Activated naive CD8-positive, alpha-beta T cell treated with anti-CD3 and anti-CD28 coated beads for 36 hours (primary cell): ENCODE data around the gene BOLL. TPM values are rescaled to one million over a fixed set of nuclear protein-coding genes. Genes with fewer than 3 reads are reported as not detected.
"Not testable (repeated sequence)": the region's sequence is repeated elsewhere in the genome, so short reads cannot be mapped to it uniquely, and the experiment has no call there.

ENCODE experiments used
- DNase-seq: peaks from one replicate; pipeline ENCODE4 v3.0.0; 2021
- H3K27ac Mint-ChIP-seq: one replicate; pipeline ENCODE4 v1.8.0; 2022; ENCODE audit warnings: mild to moderate bottlenecking, moderate library complexity, mixed read lengths
- H3K27me3 Mint-ChIP-seq: one replicate; pipeline ENCODE4 v1.8.0; 2022; ENCODE audit warnings: mild to moderate bottlenecking, mixed read lengths
- H3K36me3 Mint-ChIP-seq: one replicate; pipeline ENCODE4 v1.8.0; 2021; ENCODE audit warnings: mild to moderate bottlenecking, mixed read lengths
- H3K4me1 Mint-ChIP-seq: one replicate; pipeline ENCODE4 v1.8.0; 2021; ENCODE audit warnings: mixed read lengths
- H3K4me3 Mint-ChIP-seq: one replicate; pipeline ENCODE4 v1.8.0; 2022; ENCODE audit warnings: mild to moderate bottlenecking, moderate library complexity, mixed read lengths
- H3K9me3 Mint-ChIP-seq: one replicate; pipeline ENCODE4 v1.8.0; 2022; ENCODE audit warnings: mixed read lengths
- total RNA-seq, 2 experiments: library from RNA; stranded (reverse); gene quantifications; one replicate each; pipeline ENCODE4 v1.2.3, GENCODE V29; 2021

The BOLL gene
- total RNA-seq, 2 experiments from 2014 or later: not detected

DNA sequence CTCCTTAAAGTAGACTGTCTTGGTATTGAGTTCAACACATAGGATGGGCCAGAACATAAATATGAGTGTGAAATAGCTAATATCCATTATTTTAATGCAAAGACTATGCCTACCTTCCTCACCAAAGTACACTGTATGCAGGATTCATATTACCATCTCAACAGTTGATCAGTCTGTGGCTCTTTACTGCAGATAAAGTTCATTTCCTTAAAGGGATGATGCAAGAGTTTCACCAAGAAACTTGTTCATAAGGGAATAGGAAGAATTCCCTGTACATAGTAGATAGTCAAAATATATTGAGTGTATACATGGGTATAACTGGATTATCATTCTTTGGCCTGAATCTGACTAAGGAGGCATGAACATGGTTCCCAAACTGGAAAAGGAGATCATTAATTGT lies 44.9 kb downstream of the BOLL start:
- Mint-ChIP-seq H3K36me3 (no peaks in the 10 kb centered on the region), H3K27ac (no peak overlapping the region), H3K4me3 (no peak overlapping the region), H3K4me1 (no peaks in the 10 kb centered on the region), H3K27me3 (peaks cover 11% of the 10 kb centered on the region), H3K9me3 (peaks cover 1% of the 10 kb centered on the region)
- no peak for DNase-seq

GRCh38 chr2:197728555-197729544 lies 56.3 kb downstream of the BOLL start:
- not testable (repeated sequence) for DNase-seq, H3K27me3 Mint-ChIP-seq, H3K36me3 Mint-ChIP-seq, H3K9me3 Mint-ChIP-seq, H3K27ac Mint-ChIP-seq, H3K4me3 Mint-ChIP-seq, H3K4me1 Mint-ChIP-seq

GRCh38 chr2:197727011-197727410 lies 58.1 kb downstream of the BOLL start:
- Mint-ChIP-seq H3K9me3 (peaks cover 2% of the 10 kb centered on the region), H3K4me3 (no peak overlapping the region), H3K27ac (no peak overlapping the region), H3K27me3 (peaks cover 4% of the 10 kb centered on the region), H3K4me1 (no peaks in the 10 kb centered on the region), H3K36me3 (peaks cover 4% of the 10 kb centered on the region)
- DNase-seq: no peak

- Mint-ChIP-seq H3K4me3 (no peak overlapping the region), H3K4me1 (peaks cover 10% of the 10 kb centered on the region), H3K9me3 (no peaks in the 10 kb centered on the region), H3K36me3 (peaks cover 8% of the 10 kb centered on the region), H3K27me3 (no peaks in the 10 kb centered on the region), H3K27ac (no peak overlapping the region)
- no peak for DNase-seq
These were observed 67.3 kb downstream of the BOLL start for GRCh38 chr2:197717863-197718262.

DNA sequence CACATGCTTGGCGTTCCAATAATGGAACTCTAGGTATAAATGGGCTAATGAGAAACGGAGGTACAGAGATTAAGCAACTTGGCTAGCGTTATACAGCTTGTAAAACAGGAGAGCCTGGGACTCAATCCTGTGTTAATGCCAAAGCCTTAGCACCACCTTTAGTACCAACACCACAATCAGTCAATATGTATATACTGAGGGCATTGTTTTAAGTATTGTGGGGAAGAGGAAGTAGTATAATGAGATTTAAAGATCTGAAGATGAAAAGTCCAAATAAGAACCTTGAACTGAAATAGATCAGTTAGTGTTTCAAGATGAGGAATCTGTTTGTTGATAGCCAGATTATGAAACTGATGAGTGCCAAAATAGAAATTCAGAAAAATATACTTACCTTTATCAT lies 71.8 kb downstream of the BOLL start:
- no peak overlapping the region for H3K27ac Mint-ChIP-seq

DNA sequence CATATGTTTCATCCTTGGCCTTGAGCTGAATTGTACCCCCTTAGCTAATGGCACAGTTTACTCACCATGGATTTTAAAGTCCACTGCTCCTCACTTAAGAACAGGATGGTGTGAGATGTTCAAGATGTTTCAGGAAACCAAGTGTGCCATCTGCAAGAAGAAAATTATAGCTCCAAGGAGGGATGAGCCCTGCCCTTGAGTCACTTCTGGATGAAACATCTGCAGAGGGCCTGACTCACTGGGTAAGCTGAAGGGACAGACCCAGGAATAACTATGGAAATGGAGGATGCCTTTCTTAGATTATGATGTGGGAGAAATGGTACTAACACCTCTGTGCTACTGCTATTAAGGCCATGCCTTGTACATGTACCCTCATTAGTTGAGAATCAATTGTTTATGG lies 73.5 kb downstream of the BOLL start:
- Mint-ChIP-seq H3K9me3 (no peaks in the 10 kb centered on the region), H3K4me1 (peaks cover 48% of the 10 kb centered on the region), H3K4me3 (no peak overlapping the region), H3K27ac (no peak overlapping the region), H3K36me3 (peaks cover 40% of the 10 kb centered on the region), H3K27me3 (no peaks in the 10 kb centered on the region)
- DNase-seq: no peak

More for the DNA sequence above, 71.8 kb downstream of the BOLL start:
- no peak for DNase-seq
- no peak overlapping the region for H3K4me3 Mint-ChIP-seq
- H3K4me1 Mint-ChIP-seq: peaks cover 44% of the 10 kb centered on the region
- no peaks in the 10 kb centered on the region for H3K27me3 Mint-ChIP-seq
- peaks cover 36% of the 10 kb centered on the region for H3K36me3 Mint-ChIP-seq
- H3K9me3 Mint-ChIP-seq: no peaks in the 10 kb centered on the region

GRCh38 chr2:197710424-197711042 lies 74.6 kb downstream of the BOLL start:
- no peaks in the 10 kb centered on the region for H3K27me3 Mint-ChIP-seq
- no peaks in the 10 kb centered on the region for H3K9me3 Mint-ChIP-seq
- peak overlapping the region; percentile 50 for H3K4me3 Mint-ChIP-seq
- peak overlapping the region; percentile 34 for H3K27ac Mint-ChIP-seq
- H3K36me3 Mint-ChIP-seq: peaks cover 45% of the 10 kb centered on the region
- H3K4me1 Mint-ChIP-seq: peaks cover 48% of the 10 kb centered on the region
- DNase-seq: peak; percentile 31

DNA sequence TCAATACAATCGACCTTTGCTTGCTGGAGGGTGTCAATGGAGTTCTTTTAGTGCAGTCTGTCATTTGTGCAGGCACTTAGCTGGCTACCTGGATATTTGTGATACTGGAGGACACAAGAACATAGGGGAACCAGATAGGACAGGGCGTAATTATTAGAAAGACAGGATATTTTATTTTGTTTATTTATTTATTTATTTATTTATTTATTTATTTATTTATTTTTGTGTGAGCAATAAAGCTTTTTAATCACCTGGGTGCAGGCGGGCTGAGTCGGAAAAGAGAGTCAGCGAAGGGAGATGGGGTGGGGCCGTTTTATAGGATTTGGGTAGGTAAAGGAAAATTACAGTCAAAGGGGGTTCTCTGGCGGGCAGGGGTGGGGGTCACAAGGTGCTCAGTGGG lies 76.0 kb downstream of the BOLL start:
- Mint-ChIP-seq H3K4me3 (peak overlapping the region; percentile 74), H3K4me1 (peaks cover 51% of the 10 kb centered on the region), H3K36me3 (peaks cover 42% of the 10 kb centered on the region)
- not testable (repeated sequence) for H3K27me3 Mint-ChIP-seq, H3K9me3 Mint-ChIP-seq, DNase-seq, H3K27ac Mint-ChIP-seq

- H3K9me3 Mint-ChIP-seq: no peaks in the 10 kb centered on the region
- peaks cover 42% of the 10 kb centered on the region for H3K36me3 Mint-ChIP-seq
- H3K27ac Mint-ChIP-seq: no peak overlapping the region
- peaks cover 53% of the 10 kb centered on the region for H3K4me1 Mint-ChIP-seq
- H3K27me3 Mint-ChIP-seq: no peaks in the 10 kb centered on the region
- H3K4me3 Mint-ChIP-seq: peak overlapping the region; percentile 74
- DNase-seq: no peak
These were observed 76.8 kb downstream of the BOLL start for GRCh38 chr2:197708331-197708730.

GRCh38 chr2:197707316-197708213 lies 77.6 kb downstream of the BOLL start:
- Mint-ChIP-seq H3K27ac (peak overlapping the region; percentile 0), H3K4me1 (peaks cover 49% of the 10 kb centered on the region), H3K36me3 (peaks cover 37% of the 10 kb centered on the region), H3K27me3 (no peaks in the 10 kb centered on the region), H3K9me3 (no peaks in the 10 kb centered on the region), H3K4me3 (peak overlapping the region; percentile 92)
- DNase-seq: no peak

DNA sequence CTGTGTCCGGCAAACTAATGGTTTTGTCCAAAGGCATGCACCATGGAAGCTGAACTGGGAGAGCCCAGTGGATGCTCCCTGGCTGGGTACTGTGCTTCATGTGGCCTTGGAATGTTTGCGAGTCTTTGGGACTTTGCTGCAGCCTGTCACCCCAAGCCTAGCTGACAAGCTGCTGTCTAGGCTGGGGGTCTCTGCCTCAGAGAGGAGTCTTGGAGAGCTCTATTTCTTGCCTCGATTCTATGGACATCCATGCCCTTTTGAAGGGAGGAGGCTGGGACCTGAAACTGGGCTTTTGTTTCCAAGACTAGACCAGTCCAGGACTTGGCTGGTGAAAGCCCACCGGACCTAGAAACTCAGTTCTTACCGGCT lies 78.3 kb downstream of the BOLL start:
- H3K27me3 Mint-ChIP-seq: no peaks in the 10 kb centered on the region

DNA sequence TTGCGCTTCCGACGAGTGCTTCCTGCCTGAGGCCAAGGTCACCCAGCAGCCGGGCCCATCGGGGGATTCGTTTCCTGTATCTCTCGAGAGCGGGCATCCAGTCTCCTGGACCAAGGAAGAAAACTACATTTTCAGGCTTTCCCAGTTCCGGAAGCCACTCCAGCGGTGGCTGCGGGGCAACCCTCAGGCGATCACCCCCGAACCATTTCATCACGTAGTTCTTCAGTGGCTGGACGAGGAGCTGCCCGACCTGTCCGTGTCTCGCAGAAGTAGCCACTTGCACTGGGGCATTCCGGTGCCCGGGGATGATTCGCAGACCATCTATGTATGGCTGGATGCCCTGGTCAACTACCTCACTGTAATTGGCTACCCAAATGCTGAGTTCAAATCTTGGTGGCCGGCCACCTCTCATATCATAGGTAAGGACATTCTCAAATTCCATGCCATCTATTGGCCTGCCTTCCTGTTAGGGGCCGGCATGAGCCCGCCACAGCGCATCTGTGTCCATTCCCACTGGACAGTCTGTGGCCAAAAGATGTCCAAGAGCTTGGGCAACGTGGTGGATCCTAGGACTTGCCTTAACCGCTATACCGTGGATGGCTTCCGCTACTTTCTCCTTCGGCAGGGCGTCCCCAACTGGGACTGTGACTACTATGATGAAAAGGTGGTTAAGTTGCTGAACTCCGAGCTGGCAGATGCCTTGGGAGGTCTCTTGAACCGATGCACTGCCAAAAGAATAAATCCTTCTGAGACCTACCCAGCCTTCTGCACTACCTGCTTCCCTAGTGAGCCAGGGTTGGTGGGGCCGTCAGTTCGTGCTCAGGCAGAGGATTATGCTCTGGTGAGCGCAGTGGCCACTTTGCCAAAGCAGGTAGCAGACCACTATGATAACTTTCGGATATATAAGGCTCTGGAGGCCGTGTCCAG lies 78.9 kb downstream of the BOLL start:
- no peaks in the 10 kb centered on the region for H3K27me3 Mint-ChIP-seq
- peaks cover 42% of the 10 kb centered on the region for H3K4me1 Mint-ChIP-seq
- peaks cover 31% of the 10 kb centered on the region for H3K36me3 Mint-ChIP-seq
- peak overlapping the region; percentile 87 for H3K27ac Mint-ChIP-seq
- no peaks in the 10 kb centered on the region for H3K9me3 Mint-ChIP-seq
- no peak for DNase-seq
- H3K4me3 Mint-ChIP-seq: peak overlapping the region; percentile 92

More for the DNA sequence above, 78.3 kb downstream of the BOLL start:
- no peak overlapping the region for H3K27ac Mint-ChIP-seq
- peaks cover 47% of the 10 kb centered on the region for H3K4me1 Mint-ChIP-seq
- H3K9me3 Mint-ChIP-seq: no peaks in the 10 kb centered on the region
- DNase-seq: no peak
- H3K4me3 Mint-ChIP-seq: peak overlapping the region; percentile 92
- peaks cover 35% of the 10 kb centered on the region for H3K36me3 Mint-ChIP-seq

- DNase-seq: peak; percentile 94
- peaks cover 44% of the 10 kb centered on the region for H3K4me1 Mint-ChIP-seq
- peak within 1 kb of the TSS; percentile 92 for H3K4me3 Mint-ChIP-seq
- peak within 1 kb of the TSS; percentile 95 for H3K27ac Mint-ChIP-seq
- no peaks in the 10 kb centered on the region for H3K9me3 Mint-ChIP-seq
- H3K27me3 Mint-ChIP-seq: no peaks in the 10 kb centered on the region
- H3K36me3 Mint-ChIP-seq: peaks cover 30% of the 10 kb centered on the region
These were observed 79.8 kb downstream of the BOLL start, which contains the start of gene MARS2 for GRCh38 chr2:197705121-197705911. Gene MARS2, plus strand, starts transcription at chr2:197705369. Its CDS starts 37 bp downstream, at chr2:197705406.
